Astrocyte (in vitro differentiated cells and primary cell): ENCODE measurements around the gene CMBL.

Experiments
- EZH2 ChIP-seq: IDR thresholded peaks from 2 replicates; pipeline ENCODE4 v1.6.1; 2012; ENCODE audit warnings: mild to moderate bottlenecking, low read length, inconsistent platforms; ENCODE audit not compliant: insufficient read depth
- TF ChIP-seq, protein P1 (sequence below): IDR thresholded peaks from 2 replicates; pipeline ENCODE4 v1.5.1; 2011; ENCODE audit warnings: low read depth, mild to moderate bottlenecking, inconsistent platforms, low read length, moderate library complexity; ENCODE audit not compliant: insufficient read depth

DNA sequence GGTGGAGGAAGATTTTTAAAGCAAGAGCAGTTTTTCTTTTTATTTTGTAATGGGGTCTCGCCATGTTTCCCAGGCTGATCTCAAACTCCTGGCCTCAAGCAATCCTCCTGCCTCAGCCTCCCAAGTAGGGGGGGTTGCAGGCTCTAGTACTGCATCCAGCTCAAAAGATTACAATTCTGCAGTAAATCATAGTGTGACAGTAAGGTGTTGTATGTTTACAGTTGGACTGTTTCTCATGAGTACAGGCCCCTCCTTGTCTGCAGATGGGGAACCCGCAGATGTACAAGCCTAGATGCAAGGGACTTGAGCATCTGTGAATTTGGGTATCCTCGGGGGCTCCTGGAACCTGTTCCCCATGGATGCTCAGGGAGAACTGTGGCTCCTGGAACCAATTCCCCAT lies 54.3 kb downstream of the CMBL start:
- TF ChIP-seq, protein P1, sequence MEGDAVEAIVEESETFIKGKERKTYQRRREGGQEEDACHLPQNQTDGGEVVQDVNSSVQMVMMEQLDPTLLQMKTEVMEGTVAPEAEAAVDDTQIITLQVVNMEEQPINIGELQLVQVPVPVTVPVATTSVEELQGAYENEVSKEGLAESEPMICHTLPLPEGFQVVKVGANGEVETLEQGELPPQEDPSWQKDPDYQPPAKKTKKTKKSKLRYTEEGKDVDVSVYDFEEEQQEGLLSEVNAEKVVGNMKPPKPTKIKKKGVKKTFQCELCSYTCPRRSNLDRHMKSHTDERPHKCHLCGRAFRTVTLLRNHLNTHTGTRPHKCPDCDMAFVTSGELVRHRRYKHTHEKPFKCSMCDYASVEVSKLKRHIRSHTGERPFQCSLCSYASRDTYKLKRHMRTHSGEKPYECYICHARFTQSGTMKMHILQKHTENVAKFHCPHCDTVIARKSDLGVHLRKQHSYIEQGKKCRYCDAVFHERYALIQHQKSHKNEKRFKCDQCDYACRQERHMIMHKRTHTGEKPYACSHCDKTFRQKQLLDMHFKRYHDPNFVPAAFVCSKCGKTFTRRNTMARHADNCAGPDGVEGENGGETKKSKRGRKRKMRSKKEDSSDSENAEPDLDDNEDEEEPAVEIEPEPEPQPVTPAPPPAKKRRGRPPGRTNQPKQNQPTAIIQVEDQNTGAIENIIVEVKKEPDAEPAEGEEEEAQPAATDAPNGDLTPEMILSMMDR = no peak
- TF ChIP-seq EZH2 = no peak
